HG02938 (cell line): ENCODE measurements around the gene C1QTNF6.
"Not testable (repeated sequence)": the region's sequence is repeated elsewhere in the genome, so short reads cannot be mapped to it uniquely, and the experiment has no call there.

Experiments used
- ATAC-seq: cut with Tn5 transposase; IDR thresholded peaks from one replicate; pipeline ENCODE4 v1.9.1; 2021; ENCODE audit warnings: mild to moderate bottlenecking, moderate library complexity; ENCODE audit not compliant: unreplicated experiment

C1QTNF6 gene

GRCh38 chr22:37187891-37188761 lies at the start of gene C1QTNF6:
Gene C1QTNF6, minus strand, starts transcription at chr22:37188247. Its CDS starts 34 bp downstream, at chr22:37188213.
- ATAC-seq: no peak

GRCh38 chr22:37235897-37236607 lies 48.0 kb upstream of the C1QTNF6 start:
- no peak for ATAC-seq

- no peak for ATAC-seq
Measured at GRCh38 chr22:37234736-37235711, 47.0 kb upstream of the C1QTNF6 start.

- ATAC-seq: no peak
Measured at GRCh38 chr22:37233751-37234631, 45.9 kb upstream of the C1QTNF6 start.

GRCh38 chr22:37233371-37233750 lies 45.3 kb upstream of the C1QTNF6 start:
- not testable (repeated sequence) for ATAC-seq

- ATAC-seq: no peak
Measured at GRCh38 chr22:37232140-37232998, 44.3 kb upstream of the C1QTNF6 start.

- no peak for ATAC-seq
Measured at GRCh38 chr22:37231406-37232139, 43.5 kb upstream of the C1QTNF6 start.

- ATAC-seq: no peak
Measured at GRCh38 chr22:37230673-37231405, 42.8 kb upstream of the C1QTNF6 start.

- ATAC-seq: no peak
Measured at GRCh38 chr22:37229805-37230672, 42.0 kb upstream of the C1QTNF6 start.

- no peak for ATAC-seq
Measured at GRCh38 chr22:37229012-37229804, 41.2 kb upstream of the C1QTNF6 start.

- no peak for ATAC-seq
Measured at GRCh38 chr22:37228106-37229011, 40.3 kb upstream of the C1QTNF6 start.

GRCh38 chr22:37226514-37226913 lies 38.5 kb upstream of the C1QTNF6 start:
- ATAC-seq: no peak

GRCh38 chr22:37226087-37226486 lies 38.0 kb upstream of the C1QTNF6 start:
- ATAC-seq: no peak

GRCh38 chr22:37225481-37225880 lies 37.4 kb upstream of the C1QTNF6 start:
- no peak for ATAC-seq
